Lower lobe of right lung (tissue), 2 donors: ENCODE measurements around the gene TMEFF2. TPM values are rescaled to one million over a fixed set of nuclear protein-coding genes. Genes with fewer than 3 reads are reported as not detected.

Experiments
- ATAC-seq, 2 donors: fragments of 200-7000 bp; cut with Tn5 transposase; one replicate each; pipeline ENCODE4 v1.9.1; 2020 to 2022; ENCODE audit warnings: mild to moderate bottlenecking in 2 of 2, moderate library complexity in 2 of 2
- DNase-seq: peaks from one replicate; pipeline ENCODE4 v3.0.0-alpha.2; 2020
- H3K27ac ChIP-seq: fragments of 200-600 bp; one replicate; pipeline ENCODE4 v1.8.0; 2022
- H3K27me3 ChIP-seq: fragments of 200-600 bp; one replicate; pipeline ENCODE4 v1.8.0; 2022; ENCODE audit warnings: low read depth
- H3K36me3 ChIP-seq: fragments of 200-600 bp; one replicate; pipeline ENCODE4 v1.8.0; 2022; ENCODE audit warnings: mild to moderate bottlenecking
- H3K4me1 ChIP-seq: fragments of 200-600 bp; one replicate; pipeline ENCODE4 v1.8.0; 2022
- H3K4me3 ChIP-seq: fragments of 200-600 bp; one replicate; pipeline ENCODE4 v1.8.0; 2022; ENCODE audit warnings: mild to moderate bottlenecking
- H3K9me3 ChIP-seq: fragments of 200-600 bp; one replicate; pipeline ENCODE4 v1.8.0; 2022
- CTCF ChIP-seq: fragments of 200-600 bp; IDR thresholded peaks from one replicate; pipeline ENCODE4 v1.8.0; 2022; ENCODE audit warnings: antibody characterized with exemption, mild to moderate bottlenecking
- intact Hi-C: fragments of 100-400 bp; cut with DNase I; formaldehyde crosslinking; loops from one replicate; pipeline ENCODE4 v1.11.0; 2022
- total RNA-seq: library from RNA; stranded (reverse); fragmentation: NEBNext Ultra II Directional; extraction: Animal tissue kit (Norgen Biotek cat#: 25700); gene quantifications from one replicate; pipeline ENCODE4 v1.2.1, GENCODE V29; 2021
- donor health status: DM: no; HTN: yes; CAD: no; lungs with severe emphysema.

TMEFF2 gene
- total RNA-seq, 1 donor from 2014 or later, result not detected

GRCh38 chr2:191908874-191909273, 285.9 kb downstream of the TMEFF2 start:
- Histone ChIP-seq H3K4me1 (peaks cover 6% of the 10 kb centered on the region), H3K4me3 (no peak overlapping the region), H3K9me3 (no peaks in the 10 kb centered on the region), H3K27ac (no peak overlapping the region), H3K27me3 (no peaks in the 10 kb centered on the region), H3K36me3 (no peaks in the 10 kb centered on the region)
- intact Hi-C loops, result no loop called here
- ATAC-seq (no peak), DNase-seq (no peak)
- TF ChIP-seq CTCF, result no peak

GRCh38 chr2:191907545-191907944, 287.2 kb downstream of the TMEFF2 start:
- intact Hi-C loops, result no loop called here
- H3K36me3 ChIP-seq, result no peaks in the 10 kb centered on the region
- peaks cover 6% of the 10 kb centered on the region for H3K4me1 ChIP-seq
- no peak overlapping the region for H3K27ac ChIP-seq
- TF ChIP-seq CTCF, result no peak
- peak in 1 of 2 donors; percentile 21 for ATAC-seq
- H3K9me3 ChIP-seq, result no peaks in the 10 kb centered on the region
- H3K4me3 ChIP-seq, result no peak overlapping the region
- no peaks in the 10 kb centered on the region for H3K27me3 ChIP-seq
- no peak for DNase-seq

- no peak for ATAC-seq
Measured at GRCh38 chr2:191907091-191907490, 287.6 kb downstream of the TMEFF2 start.

GRCh38 chr2:191905336-191905735, 289.4 kb downstream of the TMEFF2 start:
- Histone ChIP-seq H3K36me3 (no peaks in the 10 kb centered on the region), H3K9me3 (no peaks in the 10 kb centered on the region), H3K27me3 (no peaks in the 10 kb centered on the region), H3K27ac (no peak overlapping the region), H3K4me1 (peaks cover 6% of the 10 kb centered on the region), H3K4me3 (no peak overlapping the region)
- intact Hi-C loops, result no loop called here
- no peak for ATAC-seq
- no peak for DNase-seq
- TF ChIP-seq CTCF, result no peak

More at GRCh38 chr2:191907091-191907490, 287.6 kb downstream of the TMEFF2 start:
- peaks cover 6% of the 10 kb centered on the region for H3K4me1 ChIP-seq
- TF ChIP-seq CTCF, result no peak
- H3K36me3 ChIP-seq, result no peaks in the 10 kb centered on the region
- H3K9me3 ChIP-seq, result no peaks in the 10 kb centered on the region
- intact Hi-C loops, result no loop called here
- no peaks in the 10 kb centered on the region for H3K27me3 ChIP-seq
- no peak overlapping the region for H3K4me3 ChIP-seq
- H3K27ac ChIP-seq, result no peak overlapping the region
- no peak for DNase-seq

DNA sequence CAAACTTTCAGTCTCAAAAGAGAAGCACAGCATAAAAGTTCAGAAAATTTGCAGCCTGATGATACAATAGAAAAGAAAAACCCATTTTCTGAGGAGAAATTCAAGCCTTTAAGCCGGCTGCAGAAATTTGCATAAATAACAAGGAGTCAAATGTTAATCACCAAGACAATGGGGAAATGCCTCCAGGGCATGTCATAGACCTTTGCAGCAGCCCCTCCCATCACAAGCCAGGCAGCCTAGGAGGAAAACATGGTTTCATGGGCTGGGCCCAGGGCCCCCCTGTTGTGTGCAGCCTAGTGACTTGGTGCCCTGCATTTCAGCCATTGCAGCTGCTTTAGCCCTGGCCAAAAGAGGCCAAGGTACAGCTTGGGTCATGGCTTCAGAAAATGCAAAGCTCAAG, 293.7 kb downstream of the TMEFF2 start:
- no peak for DNase-seq
- Histone ChIP-seq H3K9me3 (no peaks in the 10 kb centered on the region), H3K36me3 (no peaks in the 10 kb centered on the region), H3K4me1 (no peaks in the 10 kb centered on the region), H3K27ac (no peak overlapping the region), H3K27me3 (no peaks in the 10 kb centered on the region), H3K4me3 (no peak overlapping the region)
- intact Hi-C loops, result no loop called here
- TF ChIP-seq CTCF, result no peak
- ATAC-seq, result no peak

DNA sequence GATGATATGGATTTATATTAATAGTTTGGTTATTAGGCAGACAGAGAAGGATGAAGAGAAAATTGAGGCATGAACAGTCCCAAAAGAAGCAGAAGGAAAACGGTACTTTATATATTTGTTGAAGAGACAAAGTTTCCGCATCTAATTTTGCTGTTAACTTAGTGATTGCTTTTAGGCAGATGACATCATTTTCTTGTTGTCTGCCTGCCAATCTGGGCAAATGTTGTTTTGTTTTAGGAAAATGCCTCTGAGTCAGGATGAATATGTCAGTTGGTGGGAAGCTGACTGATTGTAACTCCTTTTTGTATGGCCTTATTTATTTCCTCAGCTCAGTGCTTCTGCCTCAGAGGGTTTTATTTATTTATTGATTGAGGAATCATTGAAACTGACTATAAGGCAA, 295.3 kb downstream of the TMEFF2 start:
- intact Hi-C loops, result no loop called here
- Histone ChIP-seq H3K27ac (no peak overlapping the region), H3K9me3 (no peaks in the 10 kb centered on the region), H3K4me1 (no peaks in the 10 kb centered on the region), H3K4me3 (no peak overlapping the region), H3K36me3 (no peaks in the 10 kb centered on the region), H3K27me3 (no peaks in the 10 kb centered on the region)
- TF ChIP-seq CTCF, result no peak
- ATAC-seq (no peak), DNase-seq (no peak)
